Progenitor cell of endocrine pancreas (in vitro differentiated cells): ENCODE results near the gene TMEM129. TPM values are rescaled to one million over a fixed set of nuclear protein-coding genes. Genes with fewer than 3 reads are reported as not detected.
A peak's percentile ranks its signal among the peaks of the same experiment; 100 is the strongest.

Source experiments
- DNase-seq: peaks from one replicate; pipeline ENCODE4 v3.0.0; 2021; ENCODE audit warnings: low spot score; ENCODE audit not compliant: unreplicated experiment
- H3K27ac Mint-ChIP-seq: 2 replicates; pipeline ENCODE4 v1.8.0; 2021; ENCODE audit warnings: mild to moderate bottlenecking, moderate library complexity, mixed read lengths
- H3K27me3 Mint-ChIP-seq: 2 replicates; pipeline ENCODE4 v1.8.0; 2021; ENCODE audit warnings: mixed read lengths
- H3K36me3 Mint-ChIP-seq: 2 replicates; pipeline ENCODE4 v1.8.0; 2022; ENCODE audit warnings: mixed read lengths; ENCODE audit not compliant: insufficient read depth
- H3K4me1 Mint-ChIP-seq: 2 replicates; pipeline ENCODE4 v1.8.0; 2021; ENCODE audit warnings: low read depth, mixed read lengths
- H3K4me3 Mint-ChIP-seq: 2 replicates; pipeline ENCODE4 v1.8.0; 2021; ENCODE audit warnings: low read depth, mild to moderate bottlenecking, moderate library complexity, mixed read lengths
- H3K9me3 Mint-ChIP-seq: 2 replicates; pipeline ENCODE4 v1.8.0; 2021; ENCODE audit warnings: low read depth, mixed read lengths
- total RNA-seq: library from RNA; stranded (reverse); gene quantifications from 2 replicates; pipeline ENCODE4 v1.2.1, GENCODE V29; 2021
- TF ChIP-seq, protein P1 (sequence below): fragments of 200-600 bp; sonication (generic); IDR thresholded peaks from one replicate; pipeline ENCODE4 v1.5.0; 2021; ENCODE audit warnings: antibody characterized with exemption, mild to moderate bottlenecking; ENCODE audit not compliant: unreplicated experiment

TMEM129 gene
- total RNA-seq, 1 donor from 2014 or later, result 30.0 TPM

DNA sequence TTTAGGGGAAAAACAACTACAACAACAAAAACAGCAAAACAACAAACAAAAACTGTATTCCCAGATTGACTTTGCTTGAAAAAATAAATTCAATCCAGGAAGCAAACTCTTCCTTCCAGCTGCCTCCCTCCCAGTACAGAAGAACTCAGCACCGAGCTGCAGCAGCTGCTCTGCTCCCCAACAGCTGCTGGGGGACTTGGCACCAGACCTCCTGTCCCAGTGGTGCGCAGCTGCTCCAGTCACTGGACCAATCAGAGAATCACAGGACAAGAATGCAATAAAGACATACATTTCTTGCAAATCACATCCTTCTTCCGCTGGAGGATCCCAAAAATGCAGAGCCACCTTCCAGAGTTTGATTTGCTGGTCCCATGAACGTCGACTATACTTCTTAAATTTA is 25.2 kb downstream of the TMEM129 start:
- H3K9me3 Mint-ChIP-seq, result no peaks in the 10 kb centered on the region
- no peak for DNase-seq
- TF ChIP-seq, protein P1, sequence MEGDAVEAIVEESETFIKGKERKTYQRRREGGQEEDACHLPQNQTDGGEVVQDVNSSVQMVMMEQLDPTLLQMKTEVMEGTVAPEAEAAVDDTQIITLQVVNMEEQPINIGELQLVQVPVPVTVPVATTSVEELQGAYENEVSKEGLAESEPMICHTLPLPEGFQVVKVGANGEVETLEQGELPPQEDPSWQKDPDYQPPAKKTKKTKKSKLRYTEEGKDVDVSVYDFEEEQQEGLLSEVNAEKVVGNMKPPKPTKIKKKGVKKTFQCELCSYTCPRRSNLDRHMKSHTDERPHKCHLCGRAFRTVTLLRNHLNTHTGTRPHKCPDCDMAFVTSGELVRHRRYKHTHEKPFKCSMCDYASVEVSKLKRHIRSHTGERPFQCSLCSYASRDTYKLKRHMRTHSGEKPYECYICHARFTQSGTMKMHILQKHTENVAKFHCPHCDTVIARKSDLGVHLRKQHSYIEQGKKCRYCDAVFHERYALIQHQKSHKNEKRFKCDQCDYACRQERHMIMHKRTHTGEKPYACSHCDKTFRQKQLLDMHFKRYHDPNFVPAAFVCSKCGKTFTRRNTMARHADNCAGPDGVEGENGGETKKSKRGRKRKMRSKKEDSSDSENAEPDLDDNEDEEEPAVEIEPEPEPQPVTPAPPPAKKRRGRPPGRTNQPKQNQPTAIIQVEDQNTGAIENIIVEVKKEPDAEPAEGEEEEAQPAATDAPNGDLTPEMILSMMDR, result no peak
- H3K36me3 Mint-ChIP-seq, result peaks cover 20% of the 10 kb centered on the region
- H3K27me3 Mint-ChIP-seq, result no peaks in the 10 kb centered on the region
- no peak overlapping the region for H3K27ac Mint-ChIP-seq
- H3K4me3 Mint-ChIP-seq, result no peak overlapping the region
- no peaks in the 10 kb centered on the region for H3K4me1 Mint-ChIP-seq

DNA sequence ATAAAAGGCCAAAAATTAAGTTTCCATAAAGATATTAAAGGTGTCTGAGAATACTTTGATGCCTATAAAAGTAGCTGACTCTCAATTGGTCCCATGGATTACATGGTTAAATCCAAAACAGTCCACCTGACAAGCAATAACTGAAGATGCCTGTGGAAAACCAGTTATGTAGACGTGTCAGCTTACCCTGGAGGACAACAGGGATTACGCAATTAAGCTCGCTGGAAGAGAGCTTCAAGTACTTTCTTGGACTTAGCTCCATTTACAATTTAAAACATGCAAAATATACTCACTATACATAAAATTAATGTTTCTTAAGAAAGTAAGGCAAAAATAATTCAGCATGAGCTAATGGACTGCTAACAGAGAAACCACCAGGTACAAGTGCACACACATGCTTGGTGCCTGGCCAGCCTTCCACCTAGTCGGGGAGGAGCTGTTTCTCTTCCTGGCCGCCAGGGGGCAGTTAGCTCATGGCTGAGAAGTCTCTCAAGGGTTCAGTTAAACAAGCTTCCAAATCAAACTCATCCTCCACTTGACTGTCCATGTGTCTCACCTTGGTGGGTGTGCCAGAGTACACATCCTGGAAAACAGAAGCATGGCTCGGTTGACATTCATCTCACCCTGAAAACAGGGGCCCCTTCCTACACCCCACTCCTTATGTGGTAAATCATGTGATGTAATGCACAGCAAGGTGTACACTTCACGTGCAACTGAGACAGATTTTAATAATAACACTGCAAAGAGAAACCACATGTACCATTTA is 27.8 kb downstream of the TMEM129 start:
- peak; percentile 51 for DNase-seq
- Mint-ChIP-seq H3K27ac (no peak overlapping the region), H3K4me3 (no peak overlapping the region), H3K9me3 (no peaks in the 10 kb centered on the region), H3K36me3 (peaks cover 24% of the 10 kb centered on the region), H3K4me1 (no peaks in the 10 kb centered on the region), H3K27me3 (no peaks in the 10 kb centered on the region)
- TF ChIP-seq, protein P1, result peak; percentile 92

DNA sequence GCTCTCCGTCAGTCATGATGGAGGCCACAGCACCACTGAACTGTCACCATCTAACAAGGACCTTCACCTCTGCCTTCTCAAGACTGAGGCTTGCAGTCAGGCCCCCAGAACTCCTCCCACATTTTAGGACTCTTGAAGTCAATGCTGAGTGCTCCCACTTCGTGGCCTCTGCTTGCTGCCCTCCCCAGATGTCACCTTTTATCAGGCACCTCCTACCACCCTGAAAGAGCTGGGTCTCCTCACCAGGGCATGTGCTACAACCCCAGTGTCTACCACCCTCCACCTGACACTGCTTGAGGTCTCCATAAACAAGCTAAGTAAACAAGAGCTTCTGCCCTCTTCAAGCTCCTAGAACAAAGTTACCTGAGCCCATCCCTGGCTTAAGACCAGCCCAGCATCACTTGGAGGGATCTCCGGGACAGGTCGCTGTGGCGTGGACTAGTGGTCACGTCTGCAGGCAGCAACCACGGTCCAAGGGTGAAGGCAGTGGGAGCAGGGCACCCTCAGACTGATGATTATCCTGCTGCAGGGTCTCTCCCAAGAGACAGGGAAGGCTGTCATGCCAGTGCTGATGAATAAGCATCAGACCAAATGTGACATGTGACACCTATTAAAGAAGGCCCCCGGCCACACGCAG is 29.3 kb downstream of the TMEM129 start:
- Mint-ChIP-seq H3K4me1 (no peaks in the 10 kb centered on the region), H3K36me3 (peaks cover 24% of the 10 kb centered on the region), H3K4me3 (no peak overlapping the region), H3K9me3 (no peaks in the 10 kb centered on the region), H3K27me3 (no peaks in the 10 kb centered on the region), H3K27ac (no peak overlapping the region)
- no peak for DNase-seq
- TF ChIP-seq, protein P1, result no peak

DNA sequence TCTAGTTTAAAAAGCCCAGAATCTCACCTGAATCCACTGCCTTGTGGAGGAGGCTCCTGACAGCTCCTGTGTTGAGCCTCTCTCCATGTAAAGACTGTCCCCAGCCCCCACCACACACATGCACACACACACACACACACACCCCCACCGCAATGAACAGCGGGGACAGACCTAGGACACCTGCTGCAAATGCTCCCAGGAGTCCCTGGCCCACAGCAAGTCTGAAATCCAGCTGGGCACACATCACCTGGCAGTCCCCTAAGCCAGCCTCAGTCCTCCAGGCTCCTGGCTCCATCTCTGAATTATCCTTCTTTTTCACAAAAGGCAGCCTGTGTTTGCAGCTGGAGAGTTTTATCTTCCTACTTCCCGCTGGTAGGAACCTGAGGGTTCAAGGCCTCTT is 30.4 kb downstream of the TMEM129 start:
- no peak for DNase-seq
- no peaks in the 10 kb centered on the region for H3K27me3 Mint-ChIP-seq
- no peak overlapping the region for H3K4me3 Mint-ChIP-seq
- H3K27ac Mint-ChIP-seq, result no peak overlapping the region
- no peaks in the 10 kb centered on the region for H3K4me1 Mint-ChIP-seq
- H3K36me3 Mint-ChIP-seq, result peaks cover 21% of the 10 kb centered on the region
- TF ChIP-seq, protein P1, result no peak
- H3K9me3 Mint-ChIP-seq, result no peaks in the 10 kb centered on the region

DNA sequence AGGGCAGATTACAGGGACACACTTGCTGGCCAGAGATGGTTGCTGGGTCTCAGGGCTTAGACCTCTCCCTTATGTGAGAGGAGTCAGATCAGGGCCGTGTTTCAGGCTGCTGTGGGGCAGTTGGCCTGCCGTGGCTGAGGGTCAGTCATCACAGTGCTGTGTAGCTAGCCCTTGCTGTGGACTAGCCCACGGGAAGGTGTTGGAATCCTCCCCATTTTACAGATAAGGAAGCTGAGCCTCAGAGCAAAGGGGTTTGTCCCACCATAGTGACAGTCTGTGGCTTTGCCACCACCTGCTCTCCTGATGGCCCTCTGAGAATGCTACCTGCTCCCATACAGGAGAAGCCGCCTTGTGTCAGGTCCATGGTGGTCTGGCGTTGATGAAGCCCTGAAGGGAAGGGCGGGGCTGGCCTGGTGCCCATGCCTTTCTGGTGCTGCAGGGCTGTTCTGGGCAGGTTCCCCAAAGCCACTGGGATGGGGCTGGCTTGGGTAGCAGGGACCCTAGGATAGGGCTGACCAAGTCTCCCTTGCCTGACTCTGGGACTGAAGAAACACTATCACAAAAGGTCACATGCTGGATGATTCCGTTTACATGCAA is 34.6 kb downstream of the TMEM129 start:
- Mint-ChIP-seq H3K27ac (no peak overlapping the region), H3K27me3 (peaks cover 13% of the 10 kb centered on the region), H3K4me1 (no peaks in the 10 kb centered on the region), H3K4me3 (peak overlapping the region; percentile 24), H3K9me3 (no peaks in the 10 kb centered on the region), H3K36me3 (peaks cover 10% of the 10 kb centered on the region)
- DNase-seq, result no peak
- TF ChIP-seq, protein P1, result no peak
